ENCODE data around the gene PGM2. TPM values are rescaled to one million over a fixed set of nuclear protein-coding genes. Genes with fewer than 3 reads are reported as not detected.
"Not testable (repeated sequence)": the region's sequence is repeated elsewhere in the genome, so short reads cannot be mapped to it uniquely, and the experiment has no call there.

PGM2 gene
- total RNA-seq, 1 donor from 2014 or later: 37.6 TPM

DNA sequence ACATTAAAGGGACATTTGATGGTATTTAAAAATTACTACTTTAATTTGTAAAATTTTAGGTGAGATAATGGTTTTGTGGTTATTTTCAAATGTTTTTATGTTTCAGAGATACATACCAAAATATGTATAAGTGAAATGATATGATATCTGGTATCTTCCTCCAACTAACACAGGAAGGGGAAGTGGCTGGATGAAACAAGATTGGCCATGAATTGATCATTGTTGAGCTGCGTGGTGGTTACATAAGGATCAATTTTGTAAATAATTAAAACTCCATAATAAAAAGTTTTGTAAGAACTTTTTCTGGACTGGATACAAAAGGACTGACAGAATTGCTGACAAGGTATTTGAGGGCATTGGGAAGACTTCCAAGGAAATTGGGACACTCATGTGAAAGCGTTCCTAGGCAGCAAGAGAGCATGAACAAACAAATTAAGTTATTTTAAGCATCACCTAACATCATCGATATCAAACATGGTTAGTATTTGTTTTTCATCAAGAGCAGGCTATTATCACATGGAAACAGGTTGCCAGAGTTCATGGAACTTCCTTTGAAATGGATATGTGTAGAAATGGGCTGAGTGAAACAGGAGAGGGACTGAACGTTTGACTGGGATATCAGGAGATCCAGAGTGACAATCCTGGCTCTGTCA, 4.4 kb upstream of the PGM2 start:
- no peak overlapping the region for H3K4me3 Mint-ChIP-seq
- DNase-seq (ENCODE audit: extremely low spot score, unreplicated experiment): no peak
- TF ChIP-seq, protein P1, sequence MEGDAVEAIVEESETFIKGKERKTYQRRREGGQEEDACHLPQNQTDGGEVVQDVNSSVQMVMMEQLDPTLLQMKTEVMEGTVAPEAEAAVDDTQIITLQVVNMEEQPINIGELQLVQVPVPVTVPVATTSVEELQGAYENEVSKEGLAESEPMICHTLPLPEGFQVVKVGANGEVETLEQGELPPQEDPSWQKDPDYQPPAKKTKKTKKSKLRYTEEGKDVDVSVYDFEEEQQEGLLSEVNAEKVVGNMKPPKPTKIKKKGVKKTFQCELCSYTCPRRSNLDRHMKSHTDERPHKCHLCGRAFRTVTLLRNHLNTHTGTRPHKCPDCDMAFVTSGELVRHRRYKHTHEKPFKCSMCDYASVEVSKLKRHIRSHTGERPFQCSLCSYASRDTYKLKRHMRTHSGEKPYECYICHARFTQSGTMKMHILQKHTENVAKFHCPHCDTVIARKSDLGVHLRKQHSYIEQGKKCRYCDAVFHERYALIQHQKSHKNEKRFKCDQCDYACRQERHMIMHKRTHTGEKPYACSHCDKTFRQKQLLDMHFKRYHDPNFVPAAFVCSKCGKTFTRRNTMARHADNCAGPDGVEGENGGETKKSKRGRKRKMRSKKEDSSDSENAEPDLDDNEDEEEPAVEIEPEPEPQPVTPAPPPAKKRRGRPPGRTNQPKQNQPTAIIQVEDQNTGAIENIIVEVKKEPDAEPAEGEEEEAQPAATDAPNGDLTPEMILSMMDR (conservative IDR thresholded peaks at IDR 0.05): no peak
- no peaks in the 10 kb centered on the region for H3K27me3 Mint-ChIP-seq
- H3K27ac Mint-ChIP-seq: no peak overlapping the region
- H3K4me1 Mint-ChIP-seq (ENCODE audit: unreplicated experiment): peaks cover 6% of the 10 kb centered on the region
- H3K36me3 Mint-ChIP-seq: no peaks in the 10 kb centered on the region
- no peaks in the 10 kb centered on the region for H3K9me3 Mint-ChIP-seq

DNA sequence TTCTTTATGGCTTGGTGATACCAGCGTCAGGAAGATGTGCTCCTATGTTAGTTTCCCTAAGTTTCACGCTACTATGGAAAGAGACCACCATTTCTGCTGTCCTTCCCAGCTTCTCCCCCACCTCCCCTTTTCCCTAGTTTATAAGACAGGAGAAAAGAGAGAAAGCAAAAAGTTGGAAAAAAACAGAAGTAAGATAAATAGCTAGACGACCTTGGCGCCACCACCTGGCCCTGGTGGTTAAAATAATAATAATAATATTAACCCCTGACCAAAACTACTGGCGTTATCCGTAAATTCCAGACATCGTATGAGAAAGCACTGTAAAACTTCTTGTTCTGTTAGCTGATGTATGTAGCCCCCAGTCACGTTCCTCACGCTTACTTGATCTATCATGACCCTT, 985 bp upstream of the PGM2 start:
- H3K27me3 Mint-ChIP-seq; DNase-seq (ENCODE audit: extremely low spot score, unreplicated experiment); H3K36me3 Mint-ChIP-seq; H3K9me3 Mint-ChIP-seq: not testable (repeated sequence)
- TF ChIP-seq, protein P1 (conservative IDR thresholded peaks at IDR 0.05): peak; percentile 40
- H3K4me1 Mint-ChIP-seq (ENCODE audit: unreplicated experiment): peaks cover 21% of the 10 kb centered on the region
- H3K4me3 Mint-ChIP-seq: peak overlapping the region; percentile 92
- peak overlapping the region; percentile 86 for H3K27ac Mint-ChIP-seq

DNA sequence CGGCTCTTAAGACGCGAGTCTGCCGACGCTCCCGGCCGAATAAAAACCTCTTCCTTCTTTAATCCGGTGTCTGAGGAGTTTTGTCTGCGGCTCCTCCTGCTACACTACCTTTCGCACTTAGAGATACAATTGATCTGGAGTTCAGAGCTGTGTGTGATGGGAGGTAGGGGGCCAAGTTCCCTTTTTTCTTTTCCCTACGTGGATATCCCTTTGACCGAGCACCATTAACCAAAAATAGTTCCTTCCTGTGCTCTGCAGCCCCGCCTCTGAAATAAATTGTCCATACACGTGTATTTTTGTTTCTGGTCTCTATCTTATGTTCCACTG, 555 bp upstream of the PGM2 start:
- Mint-ChIP-seq H3K27me3 (no peaks in the 10 kb centered on the region), H3K9me3 (no peaks in the 10 kb centered on the region), H3K36me3 (peaks cover 13% of the 10 kb centered on the region), H3K27ac (peak overlapping the region; percentile 86), H3K4me1 (ENCODE audit: unreplicated experiment) (peaks cover 21% of the 10 kb centered on the region), H3K4me3 (peak overlapping the region; percentile 92)
- DNase-seq (ENCODE audit: extremely low spot score, unreplicated experiment): no peak
- TF ChIP-seq, protein P1 (conservative IDR thresholded peaks at IDR 0.05): no peak

DNA sequence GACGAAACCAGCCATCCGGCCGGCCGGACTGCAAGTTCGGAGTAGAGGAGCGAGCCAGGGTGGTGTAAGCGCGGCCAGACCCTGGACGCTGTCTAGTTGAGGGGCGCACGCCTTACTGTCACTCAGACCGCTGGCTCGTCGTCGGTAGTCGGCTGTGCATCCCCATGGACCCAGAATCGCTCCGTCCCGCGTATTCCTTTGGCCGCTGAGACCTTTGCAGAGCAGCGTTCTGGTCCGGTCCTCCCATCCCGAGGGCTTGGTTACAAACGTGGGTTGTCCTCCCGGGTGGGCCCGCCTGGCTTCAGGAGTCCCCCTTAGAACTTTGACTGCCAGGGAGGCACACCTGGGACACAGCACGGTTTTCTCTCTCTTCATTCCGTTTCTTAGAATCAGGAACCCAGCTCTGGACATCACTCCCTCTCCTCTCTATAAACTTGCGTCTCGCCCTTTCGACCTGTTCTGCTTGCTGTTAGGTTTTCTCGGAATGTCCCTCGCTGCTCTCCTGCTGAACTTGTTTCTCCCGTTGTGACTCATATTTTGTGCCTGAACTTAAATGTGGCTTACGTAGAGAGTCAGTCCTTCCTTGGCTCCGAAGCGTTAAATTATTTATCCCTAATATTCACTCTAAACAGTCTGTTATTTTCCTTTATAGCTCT, 672 bp downstream of the PGM2 start:
- Mint-ChIP-seq H3K4me1 (ENCODE audit: unreplicated experiment) (peaks cover 21% of the 10 kb centered on the region), H3K27ac (peak overlapping the region; percentile 86), H3K36me3 (peaks cover 23% of the 10 kb centered on the region), H3K27me3 (no peaks in the 10 kb centered on the region), H3K4me3 (peak overlapping the region; percentile 92), H3K9me3 (no peaks in the 10 kb centered on the region)
- TF ChIP-seq, protein P1 (conservative IDR thresholded peaks at IDR 0.05): no peak
- DNase-seq (ENCODE audit: extremely low spot score, unreplicated experiment): peak; percentile 68

DNA sequence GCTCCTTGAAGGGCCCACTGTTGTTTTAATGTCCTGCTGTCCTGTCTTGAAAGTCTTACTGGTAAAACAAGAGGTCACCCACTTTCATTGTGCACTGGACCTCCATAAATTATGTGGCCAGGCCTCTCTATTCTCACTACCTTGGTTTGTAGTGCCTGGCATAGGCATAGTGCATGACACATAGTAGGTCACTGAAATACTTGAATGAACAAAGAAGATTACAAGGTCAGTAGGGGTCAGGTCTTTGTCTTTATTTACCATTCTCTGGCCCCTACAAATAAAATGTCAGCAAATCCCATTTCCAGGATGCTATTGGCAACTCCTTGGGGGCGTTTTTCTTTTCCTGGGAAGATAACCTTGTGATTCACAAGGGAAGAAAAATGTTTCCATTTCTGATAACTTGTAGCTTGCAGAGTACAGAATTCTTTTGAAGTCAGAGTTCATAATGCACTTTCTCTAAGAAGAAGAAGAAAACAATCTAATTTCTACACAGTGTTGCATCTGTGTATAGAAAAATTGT, 1.4 kb downstream of the PGM2 start:
- H3K4me3 Mint-ChIP-seq: peak overlapping the region; percentile 92
- H3K9me3 Mint-ChIP-seq: no peaks in the 10 kb centered on the region
- no peak for DNase-seq (ENCODE audit: extremely low spot score, unreplicated experiment)
- H3K36me3 Mint-ChIP-seq: peaks cover 24% of the 10 kb centered on the region
- H3K27ac Mint-ChIP-seq: peak overlapping the region; percentile 86
- no peaks in the 10 kb centered on the region for H3K27me3 Mint-ChIP-seq
- TF ChIP-seq, protein P1 (conservative IDR thresholded peaks at IDR 0.05): no peak
- H3K4me1 Mint-ChIP-seq (ENCODE audit: unreplicated experiment): peaks cover 21% of the 10 kb centered on the region
